Activated CD4-positive, alpha-beta T cell treated with anti-CD3 and anti-CD28 coated beads, Interleukin-2, amount 50 U/mL, for 4 hours (primary cell): ENCODE measurements around the gene CORO1C.
"Not testable (repeated sequence)": the region's sequence is repeated elsewhere in the genome, so short reads cannot be mapped to it uniquely, and the experiment has no call there.

Source experiments
- DNase-seq, 2 experiments: peaks; one replicate each; pipeline ENCODE4 v3.0.0-alpha.2; 2020

The CORO1C gene

GRCh38 chr12:108671110-108671509, 60.2 kb downstream of the CORO1C start:
- no peak for DNase-seq

GRCh38 chr12:108670066-108670631, 61.2 kb downstream of the CORO1C start:
- no peak for DNase-seq

- DNase-seq = no peak
These were observed 62.8 kb downstream of the CORO1C start for GRCh38 chr12:108668542-108668941.

GRCh38 chr12:108668063-108668462, 63.3 kb downstream of the CORO1C start:
- no peak for DNase-seq

GRCh38 chr12:108667349-108667748, 64.0 kb downstream of the CORO1C start:
- no peak for DNase-seq

- DNase-seq = no peak
These were observed 64.9 kb downstream of the CORO1C start for GRCh38 chr12:108666401-108666881.

- no peak for DNase-seq
These were observed 65.6 kb downstream of the CORO1C start for GRCh38 chr12:108665608-108666202.

GRCh38 chr12:108664338-108665258, 66.7 kb downstream of the CORO1C start:
- peak; percentile 82 to 86 for DNase-seq

- DNase-seq = no peak
These were observed 67.8 kb downstream of the CORO1C start for GRCh38 chr12:108663324-108664015.

- DNase-seq = not testable (repeated sequence)
These were observed 73.2 kb downstream of the CORO1C start for GRCh38 chr12:108658115-108658514.

GRCh38 chr12:108657130-108657745, 74.1 kb downstream of the CORO1C start:
- DNase-seq = no peak

- not testable (repeated sequence) for DNase-seq
These were observed 75.1 kb downstream of the CORO1C start for GRCh38 chr12:108656247-108656646.

GRCh38 chr12:108655812-108656175, 75.5 kb downstream of the CORO1C start:
- not testable (repeated sequence) for DNase-seq

GRCh38 chr12:108654622-108655021, 76.7 kb downstream of the CORO1C start:
- DNase-seq = not testable (repeated sequence)

- DNase-seq = no peak
These were observed 77.4 kb downstream of the CORO1C start for GRCh38 chr12:108653922-108654321.

GRCh38 chr12:108653082-108653516, 78.2 kb downstream of the CORO1C start:
- DNase-seq = no peak

- no peak for DNase-seq
These were observed 81.2 kb downstream of the CORO1C start for GRCh38 chr12:108650083-108650482.

GRCh38 chr12:108649669-108650068, 81.6 kb downstream of the CORO1C start:
- DNase-seq = no peak

- DNase-seq = no peak
These were observed 82.2 kb downstream of the CORO1C start for GRCh38 chr12:108649126-108649525.

- no peak for DNase-seq
These were observed 82.9 kb downstream of the CORO1C start for GRCh38 chr12:108648371-108648770.

GRCh38 chr12:108647585-108648287, 83.6 kb downstream of the CORO1C start:
- no peak for DNase-seq
